Astrocyte (in vitro differentiated cells and primary cell): ENCODE results near the gene SBF2. TPM values are rescaled to one million over a fixed set of nuclear protein-coding genes. Genes with fewer than 3 reads are reported as not detected.

Experiments used
- DNase-seq: peaks from one replicate; pipeline ENCODE4 v3.0.0-alpha.2; 2010; ENCODE audit warnings: low read depth
- FAIRE-seq: peaks from 2 replicates; lab custom pipeline; 2011; peaks lifted over from hg19 to GRCh38; lab: Jason Lieb, UNC
- H2AFZ ChIP-seq: 2 replicates; pipeline ENCODE4 v1.6.0; 2012; ENCODE audit warnings: low read depth, low read length, inconsistent platforms
- H3K27ac ChIP-seq: 2 replicates; pipeline ENCODE4 v1.5.1; 2011; ENCODE audit warnings: low read depth, low read length, inconsistent platforms
- H3K27me3 ChIP-seq: 2 replicates; pipeline ENCODE4 v1.6.0; 2011; ENCODE audit warnings: low read length, inconsistent platforms; ENCODE audit not compliant: insufficient read depth
- H3K36me3 ChIP-seq: 2 replicates; pipeline ENCODE4 v1.5.1; 2011; ENCODE audit warnings: low read length, inconsistent platforms; ENCODE audit not compliant: insufficient read depth
- H3K4me1 ChIP-seq: 2 replicates; pipeline ENCODE4 v1.5.1; 2011; ENCODE audit warnings: low read length, inconsistent platforms; ENCODE audit not compliant: insufficient read depth
- H3K4me2 ChIP-seq: 2 replicates; pipeline ENCODE4 v1.6.0; 2012; ENCODE audit warnings: low read length, inconsistent platforms
- H3K4me3 ChIP-seq: 2 replicates; pipeline ENCODE4 v1.5.1; 2011; ENCODE audit warnings: low read depth, mild to moderate bottlenecking, low read length, inconsistent platforms; ENCODE audit not compliant: insufficient read depth
- H3K79me2 ChIP-seq: 2 replicates; pipeline ENCODE4 v1.6.0; 2012; ENCODE audit warnings: mild to moderate bottlenecking, low read length, inconsistent platforms; ENCODE audit not compliant: insufficient read depth
- H3K9ac ChIP-seq: 2 replicates; pipeline ENCODE4 v1.6.0; 2012; ENCODE audit warnings: mild to moderate bottlenecking, low read length, inconsistent platforms
- H3K9me3 ChIP-seq: 2 replicates; pipeline ENCODE4 v1.5.1; 2012; ENCODE audit warnings: low read depth, mild to moderate bottlenecking, low read length, inconsistent platforms; ENCODE audit not compliant: insufficient read depth
- H4K20me1 ChIP-seq: 2 replicates; pipeline ENCODE4 v1.6.0; 2012; ENCODE audit warnings: low read length, inconsistent platforms; ENCODE audit not compliant: insufficient read depth
- H3K27ac Mint-ChIP-seq: one replicate; pipeline ENCODE4 v1.8.0; 2021; ENCODE audit warnings: mild to moderate bottlenecking, mixed read lengths; ENCODE audit not compliant: unreplicated experiment
- H3K27me3 Mint-ChIP-seq: one replicate; pipeline ENCODE4 v1.8.0; 2021; ENCODE audit warnings: low read depth, mixed read lengths; ENCODE audit not compliant: unreplicated experiment
- H3K36me3 Mint-ChIP-seq: one replicate; pipeline ENCODE4 v1.8.0; 2021; ENCODE audit warnings: low read depth, mixed read lengths; ENCODE audit not compliant: unreplicated experiment
- H3K4me1 Mint-ChIP-seq: one replicate; pipeline ENCODE4 v1.8.0; 2021; ENCODE audit warnings: low read depth, mixed read lengths; ENCODE audit not compliant: unreplicated experiment
- H3K4me3 Mint-ChIP-seq: one replicate; pipeline ENCODE4 v1.8.0; 2021; ENCODE audit warnings: mild to moderate bottlenecking, moderate library complexity, mixed read lengths; ENCODE audit not compliant: unreplicated experiment
- H3K9me3 Mint-ChIP-seq: one replicate; pipeline ENCODE4 v1.8.0; 2021; ENCODE audit warnings: mild to moderate bottlenecking, mixed read lengths; ENCODE audit not compliant: unreplicated experiment
- CTCF ChIP-seq: IDR thresholded peaks from 2 replicates; pipeline ENCODE4 v1.5.1; 2011; ENCODE audit warnings: low read depth, mild to moderate bottlenecking, inconsistent platforms, low read length, moderate library complexity; ENCODE audit not compliant: insufficient read depth
- EZH2 ChIP-seq: IDR thresholded peaks from 2 replicates; pipeline ENCODE4 v1.6.1; 2012; ENCODE audit warnings: mild to moderate bottlenecking, low read length, inconsistent platforms; ENCODE audit not compliant: insufficient read depth
- total RNA-seq: library from RNA; stranded (reverse); gene quantifications from 2 replicates; pipeline ENCODE4 v1.2.1, GENCODE V29; 2021

SBF2 gene
- total RNA-seq, 1 donor from 2014 or later: 50.0 TPM

- Histone ChIP-seq H2AFZ (no peak overlapping the region), H4K20me1 (no peaks in the 10 kb centered on the region), H3K9me3 (no peaks in the 10 kb centered on the region), H3K4me1 (peaks cover 4% of the 10 kb centered on the region), H3K9ac (no peak overlapping the region), H3K36me3 (no peaks in the 10 kb centered on the region), H3K79me2 (no peaks in the 10 kb centered on the region), H3K4me2 (no peak overlapping the region), H3K27me3 (no peaks in the 10 kb centered on the region), H3K27ac (no peak overlapping the region), H3K4me3 (no peak overlapping the region)
- DNase-seq (no peak), FAIRE-seq (no peak)
- Mint-ChIP-seq H3K36me3 (peaks cover 14% of the 10 kb centered on the region), H3K27ac (no peak overlapping the region), H3K9me3 (no peaks in the 10 kb centered on the region), H3K4me3 (no peak overlapping the region), H3K4me1 (peaks cover 14% of the 10 kb centered on the region), H3K27me3 (no peaks in the 10 kb centered on the region)
- TF ChIP-seq CTCF (no peak), EZH2 (no peak)
Observed at GRCh38 chr11:9814108-9814507, 479.9 kb downstream of the SBF2 start.

GRCh38 chr11:9808943-9809342, 485.1 kb downstream of the SBF2 start:
- H3K79me2 ChIP-seq: no peaks in the 10 kb centered on the region
- no peaks in the 10 kb centered on the region for H3K27me3 ChIP-seq
- no peaks in the 10 kb centered on the region for H3K9me3 ChIP-seq
- no peak overlapping the region for H3K27ac ChIP-seq
- H3K36me3 ChIP-seq: no peaks in the 10 kb centered on the region
- Mint-ChIP-seq H3K4me1 (peaks cover 11% of the 10 kb centered on the region), H3K27ac (peak overlapping the region; percentile 41), H3K4me3 (no peak overlapping the region), H3K36me3 (peaks cover 19% of the 10 kb centered on the region), H3K9me3 (no peaks in the 10 kb centered on the region), H3K27me3 (no peaks in the 10 kb centered on the region)
- TF ChIP-seq EZH2 (no peak), CTCF (no peak)
- no peak overlapping the region for H2AFZ ChIP-seq
- no peak overlapping the region for H3K4me3 ChIP-seq
- no peak for FAIRE-seq
- no peak overlapping the region for H3K4me2 ChIP-seq
- no peak overlapping the region for H3K9ac ChIP-seq
- peaks cover 1% of the 10 kb centered on the region for H3K4me1 ChIP-seq
- DNase-seq: peak; percentile 82
- H4K20me1 ChIP-seq: no peaks in the 10 kb centered on the region

- Mint-ChIP-seq H3K27me3 (no peaks in the 10 kb centered on the region), H3K27ac (peak overlapping the region; percentile 23), H3K9me3 (no peaks in the 10 kb centered on the region), H3K36me3 (peaks cover 14% of the 10 kb centered on the region), H3K4me1 (peaks cover 24% of the 10 kb centered on the region), H3K4me3 (no peak overlapping the region)
- Histone ChIP-seq H2AFZ (no peak overlapping the region), H3K9ac (no peak overlapping the region), H3K9me3 (no peaks in the 10 kb centered on the region), H3K4me3 (no peak overlapping the region), H3K27ac (no peak overlapping the region), H4K20me1 (no peaks in the 10 kb centered on the region), H3K79me2 (no peaks in the 10 kb centered on the region), H3K4me2 (no peak overlapping the region), H3K36me3 (no peaks in the 10 kb centered on the region), H3K27me3 (no peaks in the 10 kb centered on the region), H3K4me1 (peaks cover 11% of the 10 kb centered on the region)
- DNase-seq (no peak), FAIRE-seq (no peak)
- TF ChIP-seq EZH2 (no peak), CTCF (no peak)
Observed at GRCh38 chr11:9806946-9807687, 486.9 kb downstream of the SBF2 start.
